Measurements from ENCODE around the gene TNRC18. TPM values are rescaled to one million over a fixed set of nuclear protein-coding genes. Genes with fewer than 3 reads are reported as not detected.

TNRC18 gene
- total RNA-seq (64.6 and 65.0 TPM in 2 replicates), polyA plus RNA-seq (14.8 and 16.8 TPM in 2 replicates), polyA minus RNA-seq (25.8 and 35.4 TPM in 2 replicates), Bru-seq, nascent RNA (percentile 66 among the genes with signal in this experiment), BruChase-seq, experiment 1, labeled RNA remaining after a 6-hour chase (percentile 88 among the genes with signal in this experiment), BruChase-seq, experiment 2, labeled RNA remaining after a 2-hour chase (percentile 75 among the genes with signal in this experiment)
- 15.2 and 20.7 TPM in 2 replicates for polyA plus RNA-seq (2011; cell fraction: cytosol; rRNA removed)
- 44.0 and 48.9 TPM in 2 replicates for polyA plus RNA-seq (2011; cell fraction: nucleus; rRNA removed)
- polyA plus RNA-seq (2012): 25.5 and 34.3 TPM in 2 replicates
- polyA minus RNA-seq (2011; cell fraction: cytosol; rRNA and poly(A)+ RNA removed): 31.4 TPM
- polyA minus RNA-seq (2011; cell fraction: nucleus; rRNA and poly(A)+ RNA removed): 25.3 and 40.1 TPM in 2 replicates
- long read RNA-seq, partial matches to known transcripts: 9 of 35 reads
- long read RNA-seq, other reads (novel, unspliced or antisense): 26 of 35 reads

- Histone ChIP-seq H3K9me1 (replicated peaks; ENCODE audit: control insufficient read depth, extremely low read depth, insufficient read depth, low read length) (no peaks in the 10 kb centered on the region), H3K4me3 (replicated peaks in 1 of 3; ENCODE audit: insufficient read depth in 1 of 3, low read depth in 1 of 3, low read length in 3 of 3) (peak within 1 kb of the TSS; percentile 87 to 94 (median 90)), H3K79me2 (ENCODE audit: control insufficient read depth, insufficient read depth, low read length) (peaks cover 78% of the 10 kb centered on the region), H3K4me2 (ENCODE audit: insufficient read depth, low read length) (peak within 1 kb of the TSS; percentile 94), H2AFZ (ENCODE audit: low read depth, low read length) (no peak within 1 kb of the TSS), H3K36me3 (ENCODE audit: control insufficient read depth in 2 of 2, extremely low read depth in 1 of 2, insufficient read depth in 2 of 2, low read length in 2 of 2) (no peaks in the 10 kb centered on the region), H3K27me3 (ENCODE audit: control insufficient read depth in 2 of 2, insufficient read depth in 2 of 2, low read length in 2 of 2) (no peaks in the 10 kb centered on the region), H4K20me1 (replicated peaks; ENCODE audit: control insufficient read depth, extremely low read depth, insufficient read depth, low read length) (no peaks in the 10 kb centered on the region), H3K9me3 (replicated peaks; ENCODE audit: control insufficient read depth, insufficient read depth, low read length) (no peaks in the 10 kb centered on the region), H3K27ac (ENCODE audit: insufficient read depth, low read depth, low read length) (peak within 1 kb of the TSS; percentile 72), H3K4me1 (ENCODE audit: control insufficient read depth, extremely low read depth, insufficient read depth, low read length) (peaks cover 9% of the 10 kb centered on the region), H3K9ac (replicated peaks; ENCODE audit: extremely low read depth, insufficient read depth, low read length) (peak within 1 kb of the TSS; percentile 91)
- ChIA-PET POLR2A (interaction anchor here (0.6 kb wide), 1 partner anchor 350 kb away, joined by 4 read pairs; no protein-coding TSS in a partner anchor), CTCF (interaction anchor here (1.1 to 3.5 kb wide), 3 partner anchors 28 to 255 kb away, joined by 4 to 13 read pairs (median 4); no protein-coding TSS in a partner anchor)
- dilution Hi-C loops (cut with MboI; ENCODE audit: extremely low pct_ligation_motif_present, low sequenced_read_pairs): no loop called here
- intact Hi-C loops (cut with micrococcal nuclease): no loop called here
- FAIRE-seq (no peak), DNase-seq (ENCODE audit: low read depth, low spot score) (no peak)
- BruUV-seq (replicated peaks): no TSS peak
- TF ChIP-seq POLR2AphosphoS5 (IDR thresholded peaks at IDR 0.05; ENCODE audit: insufficient read depth, low read depth, low read length): peak; percentile 63
- no peak for TF ChIP-seq MYC (IDR thresholded peaks at IDR 0.05; ENCODE audit: low read depth, low read length)
- TF ChIP-seq CTCF (IDR thresholded peaks at IDR 0.05; ENCODE audit: extremely low read depth in 1 of 2, insufficient read depth in 1 of 2, low read depth in 1 of 2, low read length in 2 of 2): no peak
- no peak for TF ChIP-seq GATA2 (IDR thresholded peaks at IDR 0.05; ENCODE audit: insufficient read depth, insufficient read length, low read depth, low read length)
- no peak for TF ChIP-seq POLR2A (IDR thresholded peaks at IDR 0.05; ENCODE audit: low read depth, low read length)
- no peak for TF ChIP-seq EZH2 (IDR thresholded peaks at IDR 0.05; ENCODE audit: borderline replicate concordance, low read depth, low read length, severe bottlenecking)
Observed at GRCh38 chr7:5423306-5423975, at the start of gene TNRC18. Gene TNRC18 (minus strand): TSS chr7:5423834. CDS start chr7:5421246, 2,588 bp downstream.
